GM21717 (cell line): ENCODE data around the gene BLVRB.
"Not testable (repeated sequence)": the region's sequence is repeated elsewhere in the genome, so short reads cannot be mapped to it uniquely, and the experiment has no call there.

Experiments used
- ATAC-seq: cut with Tn5 transposase; IDR thresholded peaks from one replicate; pipeline ENCODE4 v1.9.1; 2021; ENCODE audit warnings: mild to moderate bottlenecking, moderate library complexity; ENCODE audit not compliant: unreplicated experiment

The BLVRB gene

GRCh38 chr19:40410030-40410389 is 55.5 kb downstream of the BLVRB start:
- no peak for ATAC-seq

- not testable (repeated sequence) for ATAC-seq
Observed at GRCh38 chr19:40408598-40408925, 57.0 kb downstream of the BLVRB start.

GRCh38 chr19:40407714-40408597 is 57.6 kb downstream of the BLVRB start:
- ATAC-seq: no peak

GRCh38 chr19:40403262-40403984 is 62.1 kb downstream of the BLVRB start:
- ATAC-seq: peak; percentile 51

GRCh38 chr19:40400559-40400958 is 65.0 kb downstream of the BLVRB start:
- ATAC-seq: no peak

GRCh38 chr19:40398417-40399131 is 67.0 kb downstream of the BLVRB start:
- ATAC-seq: no peak
